GM12865 (cell line): ENCODE data around the gene LINGO4.

Experiments used
- DNase-seq: peaks from one replicate; pipeline ENCODE4 v3.0.0; 2010; ENCODE audit warnings: low read depth
- H3K4me3 ChIP-seq: 2 replicates; pipeline ENCODE4 v1.5.1; 2011; ENCODE audit warnings: mild to moderate bottlenecking, low read depth, low read length, control low read depth
- TF ChIP-seq, protein P1 (sequence below): IDR thresholded peaks from 2 replicates; pipeline ENCODE4 v1.5.1; 2011; ENCODE audit warnings: low read length, control low read depth, low read depth, inconsistent platforms; ENCODE audit not compliant: insufficient read depth; ENCODE audit errors: missing control alignments

LINGO4 gene

DNA sequence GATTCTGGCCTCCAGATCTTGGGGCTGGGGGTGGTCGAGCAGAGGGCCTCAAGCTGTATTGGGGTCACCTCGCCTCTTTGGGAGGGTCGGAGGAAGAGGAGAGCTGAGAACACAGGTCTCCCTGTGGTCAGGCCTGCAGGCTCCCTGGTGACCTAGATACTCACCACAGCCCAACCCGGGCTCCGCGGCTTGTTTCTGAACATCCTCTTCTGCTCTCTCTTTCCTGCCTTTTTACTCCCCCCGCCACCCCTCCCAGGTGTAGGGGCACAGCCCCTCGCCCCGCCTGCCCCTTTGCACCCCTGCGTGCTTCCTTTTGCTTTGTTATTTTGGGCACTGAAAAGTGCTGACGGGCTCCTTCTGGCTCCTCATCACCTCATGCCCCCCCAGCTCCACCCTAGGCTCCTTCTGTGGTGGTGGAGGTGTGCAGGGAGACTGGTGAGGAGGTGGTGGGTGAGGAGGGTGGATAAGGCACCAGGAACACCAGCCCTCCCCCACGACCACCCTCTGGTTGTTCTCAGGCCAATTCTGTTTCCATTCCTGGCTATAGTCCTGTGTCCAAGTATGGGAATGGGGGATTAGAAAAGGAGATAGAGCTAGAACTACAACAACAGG lies 10.6 kb upstream of the LINGO4 start:
- H3K4me3 ChIP-seq: no peak overlapping the region
- DNase-seq: no peak
- TF ChIP-seq, protein P1, sequence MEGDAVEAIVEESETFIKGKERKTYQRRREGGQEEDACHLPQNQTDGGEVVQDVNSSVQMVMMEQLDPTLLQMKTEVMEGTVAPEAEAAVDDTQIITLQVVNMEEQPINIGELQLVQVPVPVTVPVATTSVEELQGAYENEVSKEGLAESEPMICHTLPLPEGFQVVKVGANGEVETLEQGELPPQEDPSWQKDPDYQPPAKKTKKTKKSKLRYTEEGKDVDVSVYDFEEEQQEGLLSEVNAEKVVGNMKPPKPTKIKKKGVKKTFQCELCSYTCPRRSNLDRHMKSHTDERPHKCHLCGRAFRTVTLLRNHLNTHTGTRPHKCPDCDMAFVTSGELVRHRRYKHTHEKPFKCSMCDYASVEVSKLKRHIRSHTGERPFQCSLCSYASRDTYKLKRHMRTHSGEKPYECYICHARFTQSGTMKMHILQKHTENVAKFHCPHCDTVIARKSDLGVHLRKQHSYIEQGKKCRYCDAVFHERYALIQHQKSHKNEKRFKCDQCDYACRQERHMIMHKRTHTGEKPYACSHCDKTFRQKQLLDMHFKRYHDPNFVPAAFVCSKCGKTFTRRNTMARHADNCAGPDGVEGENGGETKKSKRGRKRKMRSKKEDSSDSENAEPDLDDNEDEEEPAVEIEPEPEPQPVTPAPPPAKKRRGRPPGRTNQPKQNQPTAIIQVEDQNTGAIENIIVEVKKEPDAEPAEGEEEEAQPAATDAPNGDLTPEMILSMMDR: no peak

DNA sequence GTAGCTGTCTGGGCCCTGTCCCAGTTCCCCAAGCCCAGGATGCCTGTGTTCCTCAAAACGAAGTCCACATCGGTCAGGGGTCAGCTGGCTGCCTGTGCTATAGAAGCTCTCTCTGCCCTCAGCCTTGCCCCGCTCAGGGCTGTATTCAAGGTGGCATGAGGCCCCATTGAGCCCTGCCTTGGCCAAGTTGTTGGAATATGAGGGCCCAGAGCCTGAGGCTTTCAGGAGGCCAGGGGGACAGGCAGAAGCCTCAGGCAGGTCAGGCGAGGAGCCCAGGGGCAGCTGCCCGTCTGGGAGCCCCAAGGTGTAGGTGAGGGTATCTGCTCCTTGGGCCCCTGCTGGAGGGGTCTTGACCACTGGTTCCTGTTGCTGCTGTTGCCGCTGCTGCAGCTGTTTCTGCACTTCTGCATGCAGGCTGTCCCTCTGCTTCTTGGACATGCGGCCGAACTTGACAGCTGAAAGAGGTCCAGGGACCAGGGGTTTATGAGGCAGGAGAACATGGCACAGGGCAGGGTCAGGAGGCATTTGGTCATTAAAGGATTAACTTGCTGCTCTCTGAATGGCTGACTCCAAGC lies 9.8 kb upstream of the LINGO4 start:
- TF ChIP-seq, protein P1: no peak

DNA sequence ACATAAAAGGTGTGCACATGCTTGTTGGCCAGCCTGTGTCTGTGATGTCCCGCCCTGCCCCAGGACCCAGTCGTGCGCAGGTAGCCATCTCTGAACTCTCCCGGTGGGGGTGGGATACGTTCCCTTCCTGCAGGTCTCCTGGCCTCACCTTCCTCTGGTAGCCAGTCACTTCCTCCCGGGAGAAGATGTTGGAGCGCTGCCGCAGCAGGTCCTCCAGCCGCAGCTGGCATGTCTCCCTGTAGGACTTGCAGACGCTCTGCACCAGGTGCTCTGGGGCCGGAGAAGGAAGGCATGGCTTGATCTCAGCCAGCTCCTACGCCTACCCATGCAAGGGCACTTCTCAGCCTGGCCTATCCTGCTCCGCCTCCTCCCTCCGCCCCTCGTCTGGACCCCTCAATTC lies 9.2 kb upstream of the LINGO4 start:
- H3K4me3 ChIP-seq: no peak overlapping the region
- DNase-seq: no peak
- TF ChIP-seq, protein P1: no peak

More for the DNA sequence above, 9.8 kb upstream of the LINGO4 start:
- H3K4me3 ChIP-seq: no peak overlapping the region
- no peak for DNase-seq

DNA sequence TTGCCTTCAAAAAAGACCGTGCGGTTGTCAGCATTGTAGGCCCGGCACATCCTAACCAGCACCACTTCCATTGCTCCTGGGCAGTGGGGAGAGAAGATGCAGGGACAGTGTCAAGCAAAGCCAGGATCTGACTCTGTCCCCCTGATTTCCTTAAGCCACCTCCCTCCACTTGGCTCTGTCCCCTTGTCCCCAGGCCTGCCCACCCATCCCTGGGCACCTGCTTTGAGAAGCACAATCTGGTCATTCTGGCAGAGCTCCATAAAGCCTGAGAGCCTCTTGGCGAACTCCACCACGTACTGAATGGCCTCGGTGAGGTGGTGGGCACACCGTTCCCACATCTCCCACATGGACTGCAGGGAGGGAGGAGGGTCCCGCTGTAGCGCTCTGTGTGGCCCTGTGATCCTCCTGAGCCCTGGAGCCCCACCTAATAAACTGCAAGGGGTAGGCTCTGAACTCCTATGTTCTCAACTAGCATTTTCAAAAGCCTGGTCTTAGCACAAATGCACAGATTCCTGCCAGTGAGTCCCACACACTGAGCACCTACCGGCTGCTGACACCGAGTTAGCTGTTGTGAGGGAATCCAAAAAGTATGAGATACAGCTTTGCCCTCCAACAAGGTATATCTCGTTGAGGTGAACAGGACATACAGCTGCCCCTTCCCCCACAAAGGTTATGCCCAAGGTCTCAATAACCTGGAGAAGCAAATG lies 8.2 kb upstream of the LINGO4 start:
- TF ChIP-seq, protein P1: no peak
- no peak overlapping the region for H3K4me3 ChIP-seq
- no peak for DNase-seq

DNA sequence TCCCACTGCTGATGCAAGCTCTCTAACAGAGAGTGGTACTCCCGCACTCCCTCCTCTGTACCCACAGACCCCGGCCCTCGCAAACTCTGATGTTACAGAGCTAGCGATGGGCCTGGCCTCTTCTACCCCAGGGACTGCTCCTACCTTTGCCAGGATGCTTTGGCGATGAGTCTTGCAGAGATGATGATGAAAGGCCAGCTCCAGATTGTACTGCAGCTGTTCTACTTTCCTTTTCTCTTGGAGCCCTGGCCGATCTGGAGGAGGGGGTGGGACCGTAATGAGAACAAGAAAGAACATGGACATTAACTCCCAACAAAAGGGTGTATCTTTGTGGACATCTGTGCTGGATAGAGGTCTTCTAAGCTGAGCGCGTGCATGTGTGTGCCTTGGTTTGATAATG lies 6.0 kb upstream of the LINGO4 start:
- TF ChIP-seq, protein P1: no peak
- DNase-seq: no peak
- no peak overlapping the region for H3K4me3 ChIP-seq

DNA sequence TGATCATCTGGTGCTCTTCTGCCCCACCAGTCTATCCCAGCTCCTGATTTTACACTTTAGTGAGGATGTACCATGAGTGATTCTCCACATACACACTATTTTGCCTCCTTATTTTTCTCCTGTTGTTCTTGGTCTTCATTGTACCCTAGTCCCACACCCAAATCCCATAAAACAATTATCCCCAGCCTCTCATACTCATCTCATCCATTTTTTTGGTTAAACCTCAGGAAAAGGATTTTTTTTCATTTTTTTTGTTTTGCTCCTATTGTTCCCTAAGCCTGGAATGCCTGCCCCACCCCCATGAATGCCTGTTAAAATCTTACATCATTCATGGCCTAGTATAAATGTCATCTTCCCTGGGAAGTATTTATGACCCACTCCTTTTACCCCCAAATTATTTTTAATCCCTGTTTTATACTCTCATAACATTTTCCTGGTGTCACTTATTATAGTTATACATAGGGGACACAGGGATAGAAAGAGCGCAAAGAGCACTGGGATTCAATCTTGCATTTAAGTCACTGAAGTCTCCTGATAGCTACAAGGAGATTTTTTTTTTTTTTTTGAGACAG lies 4.9 kb upstream of the LINGO4 start:
- no peak overlapping the region for H3K4me3 ChIP-seq
- no peak for DNase-seq
- TF ChIP-seq, protein P1: no peak
